HEK293T (cell line): ENCODE results near the gene KANK2.

ENCODE experiments used
- BHLHE40 ChIP-seq: fragments of 450-650 bp; IDR thresholded peaks from 2 replicates; pipeline ENCODE4 v1.6.1; 2016; ENCODE audit warnings: mild to moderate bottlenecking, moderate library complexity, borderline replicate concordance
- SUZ12 ChIP-seq: fragments of 450-650 bp; IDR thresholded peaks from 2 replicates; pipeline ENCODE4 v1.6.1; 2016; ENCODE audit warnings: mild to moderate bottlenecking

DNA sequence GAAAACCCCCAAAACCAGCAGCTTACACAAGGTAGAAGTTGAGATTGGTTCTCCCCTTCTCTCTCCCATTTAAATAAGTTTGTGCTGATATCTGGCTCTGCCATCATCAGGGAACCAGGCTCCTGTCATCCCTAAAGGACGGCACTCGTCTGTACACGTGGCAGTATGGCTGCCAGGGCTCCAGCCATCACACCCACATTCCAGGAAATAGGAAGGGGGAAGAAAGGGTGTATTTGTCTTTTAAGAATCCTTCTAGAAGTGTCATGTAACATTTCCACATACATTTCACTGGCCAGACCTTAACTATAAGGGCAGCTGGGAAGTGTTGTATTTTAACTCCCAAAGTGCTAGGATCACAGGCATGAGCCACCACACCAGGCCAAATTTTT, 51.8 kb downstream of the KANK2 start:
- TF ChIP-seq SUZ12 (no peak), BHLHE40 (no peak)
